GM18520 (cell line): ENCODE measurements around the gene PLEKHG5.

Experiments
- ATAC-seq: cut with Tn5 transposase; IDR thresholded peaks from one replicate; pipeline ENCODE4 v1.9.1; 2021; ENCODE audit not compliant: unreplicated experiment

The PLEKHG5 gene

GRCh38 chr1:6481820-6482219 lies 9.6 kb downstream of the PLEKHG5 start:
- no peak for ATAC-seq

- ATAC-seq = no peak
Observed at GRCh38 chr1:6477039-6477820, 14.2 kb downstream of the PLEKHG5 start.

GRCh38 chr1:6476483-6476882 lies 15.0 kb downstream of the PLEKHG5 start:
- no peak for ATAC-seq

- ATAC-seq = no peak
Observed at GRCh38 chr1:6475381-6476133, 15.9 kb downstream of the PLEKHG5 start.

- ATAC-seq = no peak
Observed at GRCh38 chr1:6474815-6475282, 16.6 kb downstream of the PLEKHG5 start.

- ATAC-seq = no peak
Observed at GRCh38 chr1:6473974-6474814, 17.3 kb downstream of the PLEKHG5 start.

GRCh38 chr1:6473156-6473555 lies 18.3 kb downstream of the PLEKHG5 start:
- no peak for ATAC-seq

GRCh38 chr1:6472391-6472790 lies 19.1 kb downstream of the PLEKHG5 start:
- ATAC-seq = no peak

- ATAC-seq = no peak
Observed at GRCh38 chr1:6471970-6472368, 19.5 kb downstream of the PLEKHG5 start.

- no peak for ATAC-seq
Observed at GRCh38 chr1:6471086-6471969, 20.1 kb downstream of the PLEKHG5 start.

GRCh38 chr1:6470132-6471085 lies 21.1 kb downstream of the PLEKHG5 start:
- no peak for ATAC-seq

GRCh38 chr1:6468729-6469461 lies 22.6 kb downstream of the PLEKHG5 start:
- no peak for ATAC-seq

GRCh38 chr1:6467744-6468688 lies 23.5 kb downstream of the PLEKHG5 start:
- no peak for ATAC-seq

GRCh38 chr1:6467224-6467623 lies 24.2 kb downstream of the PLEKHG5 start:
- no peak for ATAC-seq

- no peak for ATAC-seq
Observed at GRCh38 chr1:6466751-6467150, 24.7 kb downstream of the PLEKHG5 start.

GRCh38 chr1:6466023-6466422 lies 25.4 kb downstream of the PLEKHG5 start, which contains the start of gene TNFRSF25:
TNFRSF25 (minus strand) TSS chr1:6466173; CDS start chr1:6466107, 66 bp downstream.
- ATAC-seq = no peak

- no peak for ATAC-seq
Observed at GRCh38 chr1:6465461-6466005, 25.9 kb downstream of the PLEKHG5 start.
